SK-N-SH treated with all-trans-retinoic acid at 6 μM for 48 hours (cell line): Measurements from ENCODE around the gene CCKAR.
A peak's percentile ranks its signal among the peaks of the same experiment; 100 is the strongest.

ENCODE experiments used
- ATAC-seq: fragments of 200-7000 bp; cut with Tn5 transposase; 3 replicates; pipeline ENCODE4 v1.9.1; 2020; ENCODE audit warnings: mild to moderate bottlenecking, moderate library complexity
- ARNTL ChIP-seq: fragments of 450-650 bp; formaldehyde crosslinking; IDR thresholded peaks from 2 replicates; pipeline ENCODE4 v1.5.0; 2020; ENCODE audit warnings: low read depth, mild to moderate bottlenecking, moderate library complexity, borderline replicate concordance
- BACH2 ChIP-seq: fragments of 250-450 bp; sonication (Bioruptor Pico); IDR thresholded peaks from 2 replicates; pipeline ENCODE4 v1.9.0; 2021; ENCODE audit warnings: mild to moderate bottlenecking, borderline replicate concordance
- CSDC2 ChIP-seq: fragments of 250-450 bp; sonication (Bioruptor Pico); IDR thresholded peaks from 2 replicates; pipeline ENCODE4 v1.5.0; 2020; ENCODE audit warnings: mild to moderate bottlenecking, moderate library complexity
- ESRRG ChIP-seq: fragments of 250-450 bp; sonication (Bioruptor Pico); IDR thresholded peaks from 2 replicates; pipeline ENCODE4 v1.6.1; 2021; ENCODE audit warnings: mild to moderate bottlenecking
- GLIS3 ChIP-seq: fragments of 250-450 bp; sonication (Bioruptor Pico); IDR thresholded peaks from 2 replicates; pipeline ENCODE4 v1.5.0; 2020; ENCODE audit warnings: mild to moderate bottlenecking, moderate library complexity
- ISL1 ChIP-seq: fragments of 250-450 bp; sonication (Bioruptor Pico); IDR thresholded peaks from 2 replicates; pipeline ENCODE4 v2.1.2; 2022; ENCODE audit warnings: mild to moderate bottlenecking, moderate library complexity
- OSR1 ChIP-seq: fragments of 250-450 bp; sonication (Bioruptor Pico); IDR thresholded peaks from 2 replicates; pipeline ENCODE4 v1.8.0; 2022; ENCODE audit warnings: moderate library complexity, mild to moderate bottlenecking, inconsistent platforms
- PPARA ChIP-seq: fragments of 250-450 bp; sonication (Bioruptor Pico); IDR thresholded peaks from 2 replicates; pipeline ENCODE4 v1.5.0; 2020; ENCODE audit warnings: mild to moderate bottlenecking, borderline replicate concordance
- RARB ChIP-seq: fragments of 250-450 bp; sonication (Bioruptor Pico); IDR thresholded peaks from 2 replicates; pipeline ENCODE4 v1.8.0; 2021; ENCODE audit warnings: mild to moderate bottlenecking, moderate library complexity
- SNAI2 ChIP-seq: fragments of 250-450 bp; sonication (Bioruptor Pico); IDR thresholded peaks from 2 replicates; pipeline ENCODE4 v1.5.0; 2020; ENCODE audit warnings: mild to moderate bottlenecking, moderate library complexity
- TCF4 ChIP-seq: fragments of 250-450 bp; sonication (Bioruptor Pico); IDR thresholded peaks from 2 replicates; pipeline ENCODE4 v1.8.0; 2021; ENCODE audit warnings: mild to moderate bottlenecking, moderate library complexity, borderline replicate concordance
- ZC3H10 ChIP-seq: fragments of 250-450 bp; sonication (Bioruptor Pico); IDR thresholded peaks from 2 replicates; pipeline ENCODE4 v1.5.1; 2021; ENCODE audit warnings: mild to moderate bottlenecking, moderate library complexity
- ZFP3 ChIP-seq: fragments of 250-450 bp; sonication (Bioruptor Pico); IDR thresholded peaks from 2 replicates; pipeline ENCODE4 v1.5.0; 2020; ENCODE audit warnings: mild to moderate bottlenecking, moderate library complexity
- ZFP30 ChIP-seq: fragments of 450-650 bp; formaldehyde crosslinking; IDR thresholded peaks from 2 replicates; pipeline ENCODE4 v1.5.0; 2022; ENCODE audit warnings: mild to moderate bottlenecking, moderate library complexity
- ZNF70 ChIP-seq: fragments of 450-650 bp; formaldehyde crosslinking; IDR thresholded peaks from 2 replicates; pipeline ENCODE4 v1.5.0; 2020; ENCODE audit warnings: mild to moderate bottlenecking, moderate library complexity
- TF ChIP-seq, protein P1 (sequence below): fragments of 250-450 bp; sonication (Bioruptor Pico); IDR thresholded peaks from 2 replicates; pipeline ENCODE4 v1.5.1; 2021; ENCODE audit warnings: mild to moderate bottlenecking, moderate library complexity
- TF ChIP-seq, protein P2 (sequence below): fragments of 250-450 bp; sonication (Bioruptor Pico); IDR thresholded peaks from 2 replicates; pipeline ENCODE4 v1.5.1; 2020; ENCODE audit warnings: low read depth, mild to moderate bottlenecking, moderate library complexity
- TF ChIP-seq, protein P3 (sequence below): fragments of 250-450 bp; sonication (Bioruptor Pico); IDR thresholded peaks from 2 replicates; pipeline ENCODE4 v1.8.0; 2020; ENCODE audit warnings: mild to moderate bottlenecking, moderate library complexity, borderline replicate concordance
- TF ChIP-seq, protein P4 (sequence below): fragments of 250-450 bp; sonication (Bioruptor Pico); IDR thresholded peaks from 2 replicates; pipeline ENCODE4 v1.5.0; 2020; ENCODE audit warnings: mild to moderate bottlenecking, moderate library complexity

Gene CCKAR

DNA sequence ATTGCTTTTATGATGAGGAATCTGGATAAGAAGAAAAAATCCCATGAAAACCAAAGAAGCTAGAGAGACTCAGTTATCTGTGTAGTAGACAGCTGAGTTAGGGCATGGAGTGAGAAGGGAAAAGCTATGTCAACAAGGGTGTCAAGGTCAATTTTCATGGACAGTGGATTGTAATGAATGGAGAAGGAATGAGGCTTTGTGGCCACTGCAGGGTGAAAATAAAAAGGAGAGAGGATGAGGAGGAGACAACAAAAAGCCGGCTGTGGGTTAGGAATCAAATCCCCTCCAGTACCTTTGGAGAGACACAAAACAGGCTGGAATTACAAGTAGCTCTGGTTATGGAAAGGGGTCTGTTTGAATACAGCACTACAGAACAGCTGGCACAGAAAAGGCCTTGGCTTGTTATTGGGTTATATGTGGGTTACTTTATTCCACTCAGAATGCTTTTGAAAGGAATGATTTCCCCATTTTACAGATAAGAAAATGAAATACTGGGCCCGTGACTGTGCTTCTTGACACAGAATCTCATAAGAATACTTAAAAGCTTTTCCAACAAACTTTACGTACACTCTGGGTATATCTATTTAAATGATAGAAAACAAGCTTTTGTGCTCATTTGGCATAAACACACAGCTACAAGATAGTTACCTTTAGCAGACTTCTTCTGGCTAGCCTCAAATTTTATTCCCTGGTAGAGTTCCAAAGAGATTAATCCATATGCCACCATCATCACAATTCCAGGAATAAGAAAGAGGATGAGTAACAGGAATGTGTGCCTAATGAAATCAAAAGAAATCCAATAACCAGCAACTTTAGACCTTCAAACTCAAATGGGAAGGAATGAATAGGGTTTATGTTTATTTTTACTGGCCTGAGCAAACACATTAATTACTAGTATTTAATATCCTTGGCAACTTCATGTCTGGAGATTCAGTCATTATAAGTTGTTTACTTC, 7.5 kb downstream of the CCKAR start:
- ATAC-seq, result peak; percentile 56
- no peak for TF ChIP-seq SNAI2 (CRISPR knock-in tag)
- peak; percentile 87 for TF ChIP-seq ISL1 (CRISPR knock-in tag)
- TF ChIP-seq ZC3H10 (CRISPR knock-in tag), result peak; percentile 42; the same call in 1 of the 2 replicates

DNA sequence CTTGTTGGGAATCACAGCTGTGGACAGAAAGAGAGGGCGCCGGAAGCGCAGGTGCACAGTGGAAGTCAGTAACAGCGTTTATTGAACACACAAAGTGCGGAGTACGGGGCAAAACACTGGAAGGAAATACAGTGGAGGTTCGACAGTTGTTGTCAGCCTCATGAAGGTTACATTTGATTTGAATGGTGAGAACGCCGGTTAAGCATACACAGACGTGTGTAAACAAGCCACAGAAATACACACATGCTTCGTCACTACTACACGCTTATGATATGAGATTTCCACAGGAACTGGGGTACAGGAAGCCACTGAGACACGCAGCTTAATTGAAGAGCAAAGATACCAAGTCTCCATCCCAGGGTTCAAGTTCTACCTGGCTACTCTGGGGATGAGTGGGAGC, 12.0 kb downstream of the CCKAR start:
- ATAC-seq, result no peak
- TF ChIP-seq ZFP30 (no peak), TCF4 (CRISPR knock-in tag) (no peak), PPARA (CRISPR knock-in tag) (no peak), ESRRG (no peak), BACH2 (no peak), ZNF70 (no peak), ARNTL (CRISPR knock-in tag) (no peak)
- TF ChIP-seq, protein P1, sequence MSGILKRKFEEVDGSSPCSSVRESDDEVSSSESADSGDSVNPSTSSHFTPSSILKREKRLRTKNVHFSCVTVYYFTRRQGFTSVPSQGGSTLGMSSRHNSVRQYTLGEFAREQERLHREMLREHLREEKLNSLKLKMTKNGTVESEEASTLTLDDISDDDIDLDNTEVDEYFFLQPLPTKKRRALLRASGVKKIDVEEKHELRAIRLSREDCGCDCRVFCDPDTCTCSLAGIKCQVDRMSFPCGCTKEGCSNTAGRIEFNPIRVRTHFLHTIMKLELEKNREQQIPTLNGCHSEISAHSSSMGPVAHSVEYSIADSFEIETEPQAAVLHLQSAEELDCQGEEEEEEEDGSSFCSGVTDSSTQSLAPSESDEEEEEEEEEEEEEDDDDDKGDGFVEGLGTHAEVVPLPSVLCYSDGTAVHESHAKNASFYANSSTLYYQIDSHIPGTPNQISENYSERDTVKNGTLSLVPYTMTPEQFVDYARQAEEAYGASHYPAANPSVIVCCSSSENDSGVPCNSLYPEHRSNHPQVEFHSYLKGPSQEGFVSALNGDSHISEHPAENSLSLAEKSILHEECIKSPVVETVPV, result no peak
- TF ChIP-seq, protein P2, sequence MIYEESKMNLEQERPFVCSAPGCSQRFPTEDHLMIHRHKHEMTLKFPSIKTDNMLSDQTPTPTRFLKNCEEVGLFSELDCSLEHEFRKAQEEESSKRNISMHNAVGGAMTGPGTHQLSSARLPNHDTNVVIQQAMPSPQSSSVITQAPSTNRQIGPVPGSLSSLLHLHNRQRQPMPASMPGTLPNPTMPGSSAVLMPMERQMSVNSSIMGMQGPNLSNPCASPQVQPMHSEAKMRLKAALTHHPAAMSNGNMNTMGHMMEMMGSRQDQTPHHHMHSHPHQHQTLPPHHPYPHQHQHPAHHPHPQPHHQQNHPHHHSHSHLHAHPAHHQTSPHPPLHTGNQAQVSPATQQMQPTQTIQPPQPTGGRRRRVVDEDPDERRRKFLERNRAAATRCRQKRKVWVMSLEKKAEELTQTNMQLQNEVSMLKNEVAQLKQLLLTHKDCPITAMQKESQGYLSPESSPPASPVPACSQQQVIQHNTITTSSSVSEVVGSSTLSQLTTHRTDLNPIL (CRISPR knock-in tag), result no peak
- TF ChIP-seq, protein P3, sequence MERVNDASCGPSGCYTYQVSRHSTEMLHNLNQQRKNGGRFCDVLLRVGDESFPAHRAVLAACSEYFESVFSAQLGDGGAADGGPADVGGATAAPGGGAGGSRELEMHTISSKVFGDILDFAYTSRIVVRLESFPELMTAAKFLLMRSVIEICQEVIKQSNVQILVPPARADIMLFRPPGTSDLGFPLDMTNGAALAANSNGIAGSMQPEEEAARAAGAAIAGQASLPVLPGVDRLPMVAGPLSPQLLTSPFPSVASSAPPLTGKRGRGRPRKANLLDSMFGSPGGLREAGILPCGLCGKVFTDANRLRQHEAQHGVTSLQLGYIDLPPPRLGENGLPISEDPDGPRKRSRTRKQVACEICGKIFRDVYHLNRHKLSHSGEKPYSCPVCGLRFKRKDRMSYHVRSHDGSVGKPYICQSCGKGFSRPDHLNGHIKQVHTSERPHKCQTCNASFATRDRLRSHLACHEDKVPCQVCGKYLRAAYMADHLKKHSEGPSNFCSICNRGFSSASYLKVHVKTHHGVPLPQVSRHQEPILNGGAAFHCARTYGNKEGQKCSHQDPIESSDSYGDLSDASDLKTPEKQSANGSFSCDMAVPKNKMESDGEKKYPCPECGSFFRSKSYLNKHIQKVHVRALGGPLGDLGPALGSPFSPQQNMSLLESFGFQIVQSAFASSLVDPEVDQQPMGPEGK (CRISPR knock-in tag), result no peak
- TF ChIP-seq, protein P4, sequence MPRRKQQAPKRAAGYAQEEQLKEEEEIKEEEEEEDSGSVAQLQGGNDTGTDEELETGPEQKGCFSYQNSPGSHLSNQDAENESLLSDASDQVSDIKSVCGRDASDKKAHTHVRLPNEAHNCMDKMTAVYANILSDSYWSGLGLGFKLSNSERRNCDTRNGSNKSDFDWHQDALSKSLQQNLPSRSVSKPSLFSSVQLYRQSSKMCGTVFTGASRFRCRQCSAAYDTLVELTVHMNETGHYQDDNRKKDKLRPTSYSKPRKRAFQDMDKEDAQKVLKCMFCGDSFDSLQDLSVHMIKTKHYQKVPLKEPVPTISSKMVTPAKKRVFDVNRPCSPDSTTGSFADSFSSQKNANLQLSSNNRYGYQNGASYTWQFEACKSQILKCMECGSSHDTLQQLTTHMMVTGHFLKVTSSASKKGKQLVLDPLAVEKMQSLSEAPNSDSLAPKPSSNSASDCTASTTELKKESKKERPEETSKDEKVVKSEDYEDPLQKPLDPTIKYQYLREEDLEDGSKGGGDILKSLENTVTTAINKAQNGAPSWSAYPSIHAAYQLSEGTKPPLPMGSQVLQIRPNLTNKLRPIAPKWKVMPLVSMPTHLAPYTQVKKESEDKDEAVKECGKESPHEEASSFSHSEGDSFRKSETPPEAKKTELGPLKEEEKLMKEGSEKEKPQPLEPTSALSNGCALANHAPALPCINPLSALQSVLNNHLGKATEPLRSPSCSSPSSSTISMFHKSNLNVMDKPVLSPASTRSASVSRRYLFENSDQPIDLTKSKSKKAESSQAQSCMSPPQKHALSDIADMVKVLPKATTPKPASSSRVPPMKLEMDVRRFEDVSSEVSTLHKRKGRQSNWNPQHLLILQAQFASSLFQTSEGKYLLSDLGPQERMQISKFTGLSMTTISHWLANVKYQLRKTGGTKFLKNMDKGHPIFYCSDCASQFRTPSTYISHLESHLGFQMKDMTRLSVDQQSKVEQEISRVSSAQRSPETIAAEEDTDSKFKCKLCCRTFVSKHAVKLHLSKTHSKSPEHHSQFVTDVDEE (CRISPR knock-in tag), result no peak

DNA sequence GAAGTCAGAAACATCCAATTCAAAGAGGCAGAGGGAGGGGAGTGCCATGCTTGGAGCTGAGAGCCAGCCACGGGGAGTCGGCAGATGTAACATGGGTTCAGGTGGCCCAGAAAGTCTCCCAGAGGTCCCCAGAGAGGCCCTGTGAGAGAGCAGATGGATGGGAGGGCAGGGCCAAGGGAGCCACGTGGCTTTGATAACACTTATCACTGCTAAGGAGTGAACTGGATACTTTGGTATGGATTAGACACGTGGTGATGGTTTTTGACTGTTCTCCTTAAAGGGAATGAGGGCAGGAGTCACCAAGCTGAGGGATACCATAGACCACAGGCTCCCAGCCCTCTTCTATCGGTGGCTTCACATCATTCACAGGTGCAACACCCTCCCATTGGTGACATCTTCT, 13.7 kb downstream of the CCKAR start:
- ATAC-seq, result no peak
- TF ChIP-seq BACH2 (no peak), GLIS3 (CRISPR knock-in tag) (no peak), ARNTL (CRISPR knock-in tag) (no peak), CSDC2 (CRISPR knock-in tag) (no peak), OSR1 (CRISPR knock-in tag) (no peak), ZFP3 (no peak), RARB (CRISPR knock-in tag) (no peak)
- TF ChIP-seq, protein P1, result no peak

DNA sequence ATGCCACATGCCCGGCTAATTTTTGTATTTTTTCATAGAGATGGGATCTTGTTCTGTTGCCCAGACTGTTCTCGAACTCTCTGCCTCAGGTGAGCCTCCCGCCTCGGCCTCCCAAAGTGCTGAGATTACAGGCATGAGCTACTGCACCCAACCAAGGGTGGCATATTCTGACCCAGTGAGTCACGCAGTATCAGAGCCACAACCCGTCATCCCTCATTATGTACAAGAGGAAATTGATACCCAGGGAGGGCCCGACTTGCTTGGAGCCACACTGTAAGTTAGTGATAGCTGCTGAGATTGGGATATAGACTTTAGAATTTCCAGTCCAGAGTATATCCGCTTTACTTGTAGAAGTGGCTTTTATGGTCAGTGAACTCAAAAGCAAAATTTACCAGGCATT, 14.6 kb downstream of the CCKAR start:
- ATAC-seq, result no peak
- TF ChIP-seq ESRRG (no peak), ISL1 (CRISPR knock-in tag) (no peak), TCF4 (CRISPR knock-in tag) (no peak), SNAI2 (CRISPR knock-in tag) (no peak), ZFP30 (no peak), PPARA (CRISPR knock-in tag) (no peak)
- TF ChIP-seq, protein P3 (CRISPR knock-in tag), result no peak
- TF ChIP-seq, protein P2 (CRISPR knock-in tag), result no peak
- TF ChIP-seq, protein P1, result no peak
